Neural cell (in vitro differentiated cells): Measurements from ENCODE around the gene STX5. TPM values are rescaled to one million over a fixed set of nuclear protein-coding genes. Genes with fewer than 3 reads are reported as not detected.

Experiments
- H2AFZ ChIP-seq: fragments of 200-600, 300-800 bp; sonication (generic), shearing (Covaris generic); 2 replicates; pipeline ENCODE4 v1.6.0; 2014; ENCODE audit warnings: low read depth, mild to moderate bottlenecking, antibody characterized with exemption, low read length, moderate library complexity
- H3F3A ChIP-seq: fragments of 200-600 bp; shearing (Covaris generic); 2 replicates; pipeline ENCODE4 v1.6.1; 2016; ENCODE audit warnings: mild to moderate bottlenecking, moderate library complexity, mixed read lengths, antibody characterized with exemption, low read length; ENCODE audit not compliant: insufficient read depth, poor library complexity, severe bottlenecking
- H3K27ac ChIP-seq: fragments of 200-600, 300-800 bp; sonication (generic), shearing (Covaris generic); 2 replicates; pipeline ENCODE4 v1.5.1; 2014; ENCODE audit warnings: mild to moderate bottlenecking, low read length, moderate library complexity
- H3K27me3 ChIP-seq: fragments of 300-800, 200-600 bp; sonication (generic), shearing (Covaris generic); 2 replicates; pipeline ENCODE4 v1.6.0; 2014; ENCODE audit warnings: mild to moderate bottlenecking, low read depth, low read length, moderate library complexity; ENCODE audit not compliant: insufficient read depth
- H3K36me3 ChIP-seq: fragments of 300-800, 200-600 bp; sonication (generic), shearing (Covaris generic); 2 replicates; pipeline ENCODE4 v1.5.1; 2014; ENCODE audit warnings: mild to moderate bottlenecking, antibody characterized with exemption, low read length, moderate library complexity; ENCODE audit not compliant: insufficient read depth
- H3K4me2 ChIP-seq: fragments of 300-800, 200-600 bp; sonication (generic), shearing (Covaris generic); 2 replicates; pipeline ENCODE4 v1.6.0; 2014; ENCODE audit warnings: mild to moderate bottlenecking, low read length
- H3K4me3 ChIP-seq: fragments of 300-800, 200-600 bp; sonication (generic), shearing (Covaris generic); 2 replicates; pipeline ENCODE4 v1.5.1; 2014; ENCODE audit warnings: mild to moderate bottlenecking, low read length, moderate library complexity
- H3K79me2 ChIP-seq: fragments of 200-600 bp; shearing (Covaris generic); replicated peaks from 2 replicates; pipeline ENCODE4 v1.6.0; 2014; ENCODE audit warnings: mild to moderate bottlenecking, low read length, moderate library complexity; ENCODE audit not compliant: insufficient read depth
- H3K9ac ChIP-seq: fragments of 300-800, 200-600 bp; sonication (generic), shearing (Covaris generic); 2 replicates; pipeline ENCODE4 v1.6.1; 2016; ENCODE audit warnings: mild to moderate bottlenecking, low read length, mixed read lengths
- H3K9me2 ChIP-seq: fragments of 200-600 bp; shearing (Covaris generic); 2 replicates; pipeline ENCODE4 v1.6.1; 2016; ENCODE audit warnings: mild to moderate bottlenecking, low read length, mixed read lengths; ENCODE audit not compliant: insufficient read depth
- H3K9me3 ChIP-seq: fragments of 200-600, 300-800 bp; sonication (generic), shearing (Covaris generic); 2 replicates; pipeline ENCODE4 v1.6.1; 2016; ENCODE audit warnings: mild to moderate bottlenecking, mixed run types, low read length, moderate library complexity, mixed read lengths
- H4K20me1 ChIP-seq: fragments of 200-600 bp; shearing (Covaris generic); 2 replicates; pipeline ENCODE4 v1.6.1; 2016; ENCODE audit warnings: mild to moderate bottlenecking, mixed run types; ENCODE audit not compliant: insufficient read depth
- CTCF ChIP-seq: fragments of 450-650 bp; IDR thresholded peaks from 2 replicates; pipeline ENCODE4 v1.5.1; 2014; ENCODE audit warnings: antibody characterized with exemption, mild to moderate bottlenecking, moderate library complexity; ENCODE audit not compliant: poor library complexity, severe bottlenecking
- EP300 ChIP-seq: fragments of 450-650 bp; conservative IDR thresholded peaks from 2 replicates; pipeline ENCODE4 v1.6.1; 2014; ENCODE audit warnings: antibody characterized with exemption, mild to moderate bottlenecking, moderate library complexity; ENCODE audit not compliant: poor library complexity, severe bottlenecking
- EZH2 ChIP-seq: fragments of 200-600, 300-800 bp; shearing (Covaris generic), sonication (generic); IDR thresholded peaks from 2 replicates; pipeline ENCODE4 v1.6.1; 2014; ENCODE audit warnings: antibody characterized with exemption, low read length, borderline replicate concordance, mild to moderate bottlenecking; ENCODE audit not compliant: insufficient read depth, poor library complexity, severe bottlenecking
- MXI1 ChIP-seq: fragments of 450-650 bp; conservative IDR thresholded peaks from 2 replicates; pipeline ENCODE4 v1.6.1; 2014; ENCODE audit warnings: antibody characterized with exemption, mild to moderate bottlenecking; ENCODE audit not compliant: poor library complexity, severe bottlenecking
- POLR2AphosphoS5 ChIP-seq: IDR thresholded peaks from 2 replicates; pipeline ENCODE4 v1.6.1; 2012
- RAD21 ChIP-seq: fragments of 450-650 bp; conservative IDR thresholded peaks from 2 replicates; pipeline ENCODE4 v1.6.1; 2014; ENCODE audit warnings: antibody characterized with exemption, mild to moderate bottlenecking, moderate library complexity
- REST ChIP-seq: IDR thresholded peaks from 2 replicates; pipeline ENCODE4 v1.6.1; 2012; ENCODE audit warnings: borderline replicate concordance
- SMC3 ChIP-seq: fragments of 450-650 bp; conservative IDR thresholded peaks from 2 replicates; pipeline ENCODE4 v1.6.1; 2014; ENCODE audit warnings: antibody characterized with exemption, mild to moderate bottlenecking, moderate library complexity; ENCODE audit not compliant: poor library complexity
- TAF1 ChIP-seq: IDR thresholded peaks from 2 replicates; pipeline ENCODE4 v1.6.1; 2012; ENCODE audit warnings: low read depth
- polyA minus RNA-seq: library from RNA; depleted of rRNA, polyadenylated mRNA; stranded (reverse); fragments of >200 nt; gene quantifications from 2 replicates; pipeline ENCODE4 v1.2.3, GENCODE V29; 2014
- polyA plus RNA-seq: library from polyadenylated mRNA; depleted of rRNA; stranded (reverse); fragments of >200 nt; gene quantifications from 2 replicates; pipeline ENCODE4 v1.2.3, GENCODE V29; 2014

Gene STX5
- polyA plus RNA-seq: 28.5 and 30.5 TPM in 2 replicates
- polyA minus RNA-seq: 41.0 and 42.1 TPM in 2 replicates

GRCh38 chr11:62831520-62832335 lies at the start of gene STX5:
STX5 (minus strand) TSS chr11:62832051; CDS start chr11:62831243, 808 bp downstream.
- H3K4me2 ChIP-seq: peak within 1 kb of the TSS; percentile 80
- no peaks in the 10 kb centered on the region for H3F3A ChIP-seq
- peak within 1 kb of the TSS; percentile 49 for H2AFZ ChIP-seq
- peak within 1 kb of the TSS; percentile 98 for H3K4me3 ChIP-seq
- peak within 1 kb of the TSS; percentile 95 for H3K9ac ChIP-seq
- H3K27ac ChIP-seq: peak within 1 kb of the TSS; percentile 91
- H3K27me3 ChIP-seq: no peaks in the 10 kb centered on the region
- no peaks in the 10 kb centered on the region for H3K9me3 ChIP-seq
- TF ChIP-seq REST (peak; percentile 94), POLR2AphosphoS5 (peak; percentile 98), CTCF (no peak), SMC3 (peak; percentile 30), RAD21 (peak; percentile 6), EZH2 (no peak), EP300 (peak; percentile 58), MXI1 (peak; percentile 64), TAF1 (peak; percentile 97)
- no peaks in the 10 kb centered on the region for H3K36me3 ChIP-seq
- H3K79me2 ChIP-seq: peaks cover 32% of the 10 kb centered on the region
- H4K20me1 ChIP-seq: no peaks in the 10 kb centered on the region
- no peaks in the 10 kb centered on the region for H3K9me2 ChIP-seq

GRCh38 chr11:62880803-62881578 lies 49.1 kb upstream of the STX5 start, which contains the start of gene SLC3A2:
SLC3A2 (plus strand) TSS chr11:62880896; CDS start chr11:62881024, 128 bp downstream.
- Histone ChIP-seq H3K4me3 (peak within 1 kb of the TSS; percentile 90), H3K27me3 (no peaks in the 10 kb centered on the region), H3F3A (no peaks in the 10 kb centered on the region), H2AFZ (peak within 1 kb of the TSS; percentile 36), H4K20me1 (no peaks in the 10 kb centered on the region), H3K79me2 (peaks cover 51% of the 10 kb centered on the region), H3K9me2 (no peaks in the 10 kb centered on the region), H3K9ac (peak within 1 kb of the TSS; percentile 99), H3K27ac (peak within 1 kb of the TSS; percentile 99), H3K9me3 (no peaks in the 10 kb centered on the region), H3K4me2 (peak within 1 kb of the TSS; percentile 90), H3K36me3 (peaks cover 16% of the 10 kb centered on the region)
- TF ChIP-seq EP300 (peak; percentile 59), SMC3 (peak; percentile 67), EZH2 (no peak), POLR2AphosphoS5 (peak; percentile 82), REST (peak; percentile 88), TAF1 (peak; percentile 87), MXI1 (peak; percentile 96), RAD21 (peak; percentile 75), CTCF (peak; percentile 94)
